ENCODE measurements around the gene HMGCL.

HMGCL gene

DNA sequence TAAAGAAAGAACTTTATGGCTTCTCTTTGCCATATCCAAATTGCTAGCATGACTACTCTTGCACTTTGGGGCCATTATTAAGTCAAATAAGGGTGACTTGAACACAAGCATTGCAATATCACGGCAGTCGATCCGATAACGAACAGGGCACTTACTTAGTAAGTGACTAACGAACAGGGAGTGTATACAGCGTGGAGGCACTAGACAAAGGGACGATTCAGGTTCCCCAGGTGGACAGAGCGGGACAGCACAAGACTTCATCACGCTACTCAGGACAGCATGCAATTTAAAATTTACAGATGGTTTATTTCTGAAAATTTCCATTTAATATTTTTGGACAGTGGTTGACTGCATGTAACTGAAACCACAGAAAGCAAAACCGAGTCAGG, 52.4 kb downstream of the HMGCL start:
- no peak for DNase-seq

DNA sequence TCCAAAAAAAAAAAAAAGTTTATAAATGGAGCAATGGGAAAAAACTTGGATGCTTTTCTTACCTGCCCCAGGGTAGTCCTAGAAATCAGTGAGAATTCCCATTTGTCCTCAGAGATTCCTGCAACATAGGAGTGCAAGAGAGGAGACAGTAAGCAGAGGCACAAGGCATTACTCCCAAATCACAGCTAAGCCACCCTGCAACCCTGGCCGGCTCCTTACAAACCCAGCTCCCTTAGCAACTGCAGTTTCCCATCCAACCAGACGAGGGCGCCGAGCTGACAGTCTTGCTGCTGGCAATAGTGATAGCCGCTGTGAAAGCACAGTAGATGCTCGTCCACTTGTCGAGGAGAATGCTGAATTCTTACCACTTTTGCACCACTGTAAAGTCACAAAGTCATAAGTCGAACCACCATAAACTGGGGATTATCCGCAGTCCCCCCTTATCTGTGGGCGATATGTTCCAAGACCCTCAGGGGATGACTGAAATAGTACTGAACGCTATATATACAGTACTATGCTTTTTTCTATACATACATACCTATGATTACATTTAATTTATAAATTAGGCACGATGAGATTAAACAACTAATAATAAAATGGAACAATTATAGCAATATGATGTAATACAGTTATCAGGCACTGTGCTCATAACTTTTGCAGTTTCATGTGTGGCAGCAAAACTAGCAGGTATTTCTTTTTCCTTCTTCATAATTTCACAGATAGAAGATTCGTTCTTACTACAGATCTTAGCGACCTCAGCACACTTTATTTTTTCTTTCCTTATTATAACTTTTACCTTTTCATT, 53.0 kb downstream of the HMGCL start:
- DNase-seq = peak; percentile 49

DNA sequence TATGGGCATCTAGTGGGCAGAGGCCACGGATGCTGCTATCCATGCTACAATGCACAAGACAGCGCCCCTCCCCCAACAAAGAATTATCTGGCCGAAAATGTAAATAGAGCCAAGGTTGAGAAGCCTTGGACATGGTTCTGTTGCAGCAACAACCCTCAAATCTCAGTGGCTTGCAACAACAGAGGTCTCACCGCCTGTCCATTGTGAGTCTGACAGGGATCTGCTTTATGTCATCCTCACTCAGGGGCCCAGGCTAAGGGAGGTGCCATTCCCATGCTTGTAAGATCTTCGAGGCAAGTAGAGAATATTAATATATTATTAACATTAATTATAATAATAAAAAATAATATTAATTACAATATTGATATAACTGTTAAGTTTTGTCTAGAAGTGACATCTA, 56.5 kb downstream of the HMGCL start:
- no peak for DNase-seq

DNA sequence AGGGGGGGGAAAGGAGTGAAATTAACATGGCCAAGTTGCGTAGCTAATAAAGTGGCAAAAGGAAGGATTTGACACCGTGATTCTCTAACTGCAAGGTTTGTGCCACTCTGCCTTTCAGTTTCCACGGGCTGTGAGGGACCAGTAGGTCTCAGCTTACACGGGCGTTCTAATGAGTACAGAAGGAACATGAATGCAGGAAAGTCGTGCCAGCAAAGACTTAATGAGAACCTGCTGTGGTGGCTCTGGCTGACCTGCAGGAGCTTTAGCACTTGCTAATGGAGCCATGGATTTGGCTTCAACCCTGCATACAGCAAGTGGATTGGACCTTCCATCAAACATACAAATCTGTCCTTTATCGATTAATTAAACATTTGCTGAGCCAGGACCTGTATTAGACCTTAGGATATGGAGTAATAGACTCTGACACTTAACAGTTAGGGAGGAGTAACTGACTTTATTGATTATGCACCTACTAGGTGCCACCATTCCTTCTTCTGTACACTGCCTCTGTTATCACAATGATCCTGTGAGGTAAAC, 62.1 kb downstream of the HMGCL start:
- DNase-seq = no peak

DNA sequence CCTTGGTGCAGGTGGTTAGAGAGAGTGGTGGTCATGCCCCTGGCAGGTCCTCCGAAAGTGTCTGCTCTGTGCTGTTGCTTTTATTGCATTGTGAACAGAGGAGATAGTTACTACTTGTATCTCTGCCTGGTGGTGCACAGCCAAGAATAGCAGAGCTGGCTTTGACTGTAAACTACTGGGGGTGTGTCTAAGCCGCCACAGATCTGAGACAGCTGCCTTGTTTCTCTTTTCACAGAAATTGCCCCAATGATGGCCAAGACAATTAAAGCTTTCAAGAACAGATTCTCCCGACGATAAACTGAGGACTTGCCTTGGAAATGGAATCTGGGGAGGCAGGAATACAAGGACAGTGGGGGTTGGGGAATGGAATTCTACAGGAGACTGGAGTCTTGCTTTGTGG, 66.0 kb downstream of the HMGCL start:
- no peak for DNase-seq

DNA sequence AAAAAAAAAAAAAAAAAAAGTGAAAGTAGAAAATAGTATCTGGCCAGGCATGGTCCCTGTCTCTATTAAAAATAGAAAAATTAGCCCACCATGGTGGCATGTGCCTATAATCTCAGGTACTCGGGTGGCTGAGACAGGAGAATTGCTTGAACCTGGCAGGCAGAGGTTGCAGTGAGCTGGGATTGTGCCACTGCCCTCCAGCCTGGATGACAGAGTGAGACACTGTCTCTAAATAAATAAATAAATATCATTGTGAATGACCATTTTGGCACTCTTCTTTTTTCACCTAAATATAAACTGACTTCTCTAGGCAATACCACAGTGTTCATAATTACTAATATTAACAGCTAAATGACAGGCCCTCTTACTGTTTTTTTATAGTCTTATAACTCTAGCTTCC, 67.4 kb downstream of the HMGCL start:
- DNase-seq = no peak

DNA sequence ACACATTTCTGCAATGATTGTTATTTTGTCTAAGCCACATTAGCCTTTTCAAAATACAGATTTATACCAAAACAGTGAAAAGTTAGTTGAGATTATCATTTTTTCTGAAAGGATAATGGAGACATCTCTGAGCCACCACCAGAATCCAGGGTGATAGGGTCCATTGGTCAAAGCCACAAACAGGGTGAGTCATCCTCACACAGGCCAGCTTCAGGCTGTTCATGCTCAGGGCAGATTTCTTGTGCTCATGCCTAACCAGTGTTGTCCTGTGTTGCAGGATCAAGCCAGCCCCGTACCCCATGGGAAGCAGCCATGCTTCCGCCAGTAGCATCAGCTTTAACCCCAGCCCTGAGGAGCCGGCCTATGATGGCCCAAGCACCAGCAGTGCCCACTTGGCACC, 68.6 kb downstream of the HMGCL start:
- no peak for DNase-seq

DNA sequence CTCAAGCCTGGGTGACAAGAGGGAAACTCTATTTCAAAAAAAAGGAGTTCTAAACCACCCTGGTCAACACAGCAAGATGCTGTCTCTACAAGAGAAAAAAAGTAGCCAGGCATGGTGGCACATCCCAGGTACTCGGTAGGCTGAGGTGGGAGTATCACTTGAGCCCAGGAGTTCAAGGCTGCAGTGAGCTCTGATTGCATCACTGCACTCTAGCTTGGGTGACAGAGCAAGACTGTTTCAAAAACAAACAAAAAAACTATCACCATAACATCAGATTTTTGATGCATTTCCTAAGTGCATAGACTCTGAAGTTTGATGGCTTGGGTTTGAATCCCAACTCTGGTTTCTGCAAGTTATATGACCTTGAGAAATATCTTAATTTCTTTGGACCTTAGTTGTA, 72.3 kb downstream of the HMGCL start:
- DNase-seq = no peak
